HepG2 (cell line): Measurements from ENCODE around the gene PHACTR3.

Experiments used
- ATF7 ChIP-seq, 2 experiments: fragments of 450-650 bp in 1 of 2; sonication (generic) in 1 of 2; formaldehyde crosslinking in 1 of 2; IDR thresholded peaks; 2 replicates each; pipeline versions ENCODE4 v1.4.0 to v1.6.1; 2016 to 2020; ENCODE audit warnings: antibody characterized with exemption in 1 of 2, mild to moderate bottlenecking in 1 of 2, missing genetic modification reagents in 1 of 2
- CHD4 ChIP-seq: fragments of 200-600 bp; sonication (generic); IDR thresholded peaks from 2 replicates; pipeline ENCODE4 v1.7.0; 2017; ENCODE audit warnings: mild to moderate bottlenecking, low read length, borderline replicate concordance
- FIP1L1 ChIP-seq: fragments of 200-400 bp; formaldehyde crosslinking; IDR thresholded peaks from 2 replicates; pipeline ENCODE4 v1.6.1; 2018; ENCODE audit warnings: low read depth, mild to moderate bottlenecking, low read length, moderate library complexity, borderline replicate concordance; ENCODE audit not compliant: insufficient read depth
- NRL ChIP-seq: sonication (generic); formaldehyde crosslinking; IDR thresholded peaks from 2 replicates; pipeline ENCODE4 v1.5.0; 2020; ENCODE audit warnings: missing genetic modification reagents, mild to moderate bottlenecking, moderate library complexity, borderline replicate concordance
- POLR2A ChIP-seq, 2 experiments: IDR thresholded peaks; 2 replicates each; pipeline ENCODE4 v1.6.1; 2011; ENCODE audit warnings: low read depth in 2 of 2, low read length in 2 of 2, mild to moderate bottlenecking in 1 of 2, moderate library complexity in 1 of 2; ENCODE audit not compliant: insufficient read depth in 1 of 2
- SMYD3 ChIP-seq: sonication (generic); formaldehyde crosslinking; IDR thresholded peaks from 2 replicates; pipeline ENCODE4 v1.8.1; 2023; ENCODE audit warnings: mild to moderate bottlenecking, missing genetic modification reagents
- SUZ12 ChIP-seq: fragments of 150-350 bp; IDR thresholded peaks from 2 replicates; pipeline ENCODE4 v1.6.1; 2014; ENCODE audit warnings: low read depth, low read length
- ZNF12 ChIP-seq: sonication (generic); formaldehyde crosslinking; IDR thresholded peaks from 2 replicates; pipeline ENCODE4 v1.5.0; 2020; ENCODE audit warnings: missing genetic modification reagents
- ZNF367 ChIP-seq: sonication (generic); formaldehyde crosslinking; IDR thresholded peaks from 2 replicates; pipeline ENCODE4 v1.4.0; 2020; ENCODE audit warnings: missing genetic modification reagents, borderline replicate concordance
- ZNF800 ChIP-seq: sonication (generic); formaldehyde crosslinking; IDR thresholded peaks from 2 replicates; pipeline ENCODE4 v1.4.0; 2020; ENCODE audit warnings: missing genetic modification reagents
- ZSCAN9 ChIP-seq: IDR thresholded peaks from 2 replicates; pipeline ENCODE4 v1.6.1; 2016; ENCODE audit warnings: borderline replicate concordance

GRCh38 chr20:59581993-59582679 is 22.2 kb upstream of the PHACTR3 start:
- TF ChIP-seq POLR2A (IDR thresholded peaks at IDR 0.05; ENCODE audit: insufficient read depth in 1 of 2, low read depth in 2 of 2, low read length in 2 of 2) (no peak), SMYD3 (CRISPR knock-in tag) (no peak), ZNF367 (no peak), ATF7 (IDR thresholded peaks at IDR 0.05) (no peak), ATF7 (CRISPR knock-in tag; IDR thresholded peaks at IDR 0.05) (no peak), ZNF800 (CRISPR knock-in tag) (no peak), ZSCAN9 (CRISPR knock-in tag) (no peak), SUZ12 (no peak), CHD4 (no peak), NRL (CRISPR knock-in tag) (no peak), FIP1L1 (no peak), ZNF12 (CRISPR knock-in tag) (no peak)
